A204.1 (cell line): Measurements from ENCODE around the gene AIFM3.
"Not testable (repeated sequence)": the region's sequence is repeated elsewhere in the genome, so short reads cannot be mapped to it uniquely, and the experiment has no call there.

ENCODE experiments used
- FAIRE-seq: peaks from 2 replicates; lab custom pipeline; 2012; peaks lifted over from hg19 to GRCh38; lab: Jason Lieb, UNC

The AIFM3 gene

GRCh38 chr22:20942203-20942902 lies 24.7 kb upstream of the AIFM3 start:
- FAIRE-seq: not testable (repeated sequence)

- no peak for FAIRE-seq
Observed at GRCh38 chr22:20943104-20943933, 23.7 kb upstream of the AIFM3 start.

GRCh38 chr22:20944042-20944441 lies 23.0 kb upstream of the AIFM3 start:
- FAIRE-seq: no peak

- FAIRE-seq: no peak
Observed at GRCh38 chr22:20945578-20945934, 21.5 kb upstream of the AIFM3 start.

- FAIRE-seq: no peak
Observed at GRCh38 chr22:20946080-20946986, 20.7 kb upstream of the AIFM3 start.

GRCh38 chr22:20946991-20947390 lies 20.1 kb upstream of the AIFM3 start:
- FAIRE-seq: no peak

GRCh38 chr22:20948450-20948849 lies 18.6 kb upstream of the AIFM3 start:
- no peak for FAIRE-seq

- FAIRE-seq: no peak
Observed at GRCh38 chr22:20948989-20949388, 18.1 kb upstream of the AIFM3 start.

GRCh38 chr22:20949698-20950183 lies 17.3 kb upstream of the AIFM3 start:
- no peak for FAIRE-seq

- FAIRE-seq: no peak
Observed at GRCh38 chr22:20951151-20951931, 15.7 kb upstream of the AIFM3 start.

- FAIRE-seq: no peak
Observed at GRCh38 chr22:20951932-20952380, 15.1 kb upstream of the AIFM3 start.

GRCh38 chr22:20952544-20953341 lies 14.3 kb upstream of the AIFM3 start:
- no peak for FAIRE-seq

- no peak for FAIRE-seq
Observed at GRCh38 chr22:20953342-20953608, 13.8 kb upstream of the AIFM3 start.

GRCh38 chr22:20953668-20954500 lies 13.2 kb upstream of the AIFM3 start:
- no peak for FAIRE-seq

GRCh38 chr22:20955548-20955947 lies 11.5 kb upstream of the AIFM3 start:
- FAIRE-seq: no peak

GRCh38 chr22:20956258-20957101 lies 10.6 kb upstream of the AIFM3 start:
- no peak for FAIRE-seq

- FAIRE-seq: no peak
Observed at GRCh38 chr22:20957102-20957682, 9.9 kb upstream of the AIFM3 start.

GRCh38 chr22:20957683-20958431 lies 9.2 kb upstream of the AIFM3 start:
- FAIRE-seq: no peak
